Breast epithelium (tissue), 3 donors: ENCODE measurements around the gene PAPOLG.

Experiments
- POLR2A ChIP-seq: fragments of 450-650 bp; IDR thresholded peaks from one replicate; pipeline ENCODE4 v1.6.1; 2016; ENCODE audit warnings: antibody characterized with exemption, mild to moderate bottlenecking, moderate library complexity
- POLR2AphosphoS5 ChIP-seq, 3 donors: sonication (generic); formaldehyde crosslinking; IDR thresholded peaks; one replicate each; pipeline ENCODE4 v1.6.1; 2017; ENCODE audit warnings: antibody characterized with exemption in 3 of 3
- TF ChIP-seq, protein P1 (sequence below), 3 donors: fragments of 450-650 bp; IDR thresholded peaks; one replicate each; pipeline ENCODE4 v1.5.1; 2016 to 2017; ENCODE audit warnings: antibody characterized with exemption in 3 of 3, mild to moderate bottlenecking in 3 of 3, moderate library complexity in 3 of 3

DNA sequence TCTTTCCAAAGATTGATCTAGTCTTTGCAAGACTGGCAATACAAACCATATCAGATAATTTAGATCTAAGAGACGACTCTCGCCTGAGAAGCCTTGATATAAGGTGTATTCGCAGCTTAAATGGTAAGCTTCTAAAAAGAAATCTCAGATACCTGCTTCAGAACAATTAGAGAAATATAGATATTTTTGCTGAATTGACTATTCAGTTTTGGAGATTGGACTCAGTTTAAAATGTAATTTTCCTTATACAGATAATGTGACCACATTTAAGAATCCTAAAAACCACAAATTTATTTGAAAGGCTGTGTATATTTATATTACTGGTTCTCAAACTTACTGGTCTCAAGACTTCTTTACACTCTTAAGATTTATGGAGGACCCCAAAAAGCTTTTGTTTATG, 15.4 kb downstream of the PAPOLG start:
- TF ChIP-seq, protein P1, sequence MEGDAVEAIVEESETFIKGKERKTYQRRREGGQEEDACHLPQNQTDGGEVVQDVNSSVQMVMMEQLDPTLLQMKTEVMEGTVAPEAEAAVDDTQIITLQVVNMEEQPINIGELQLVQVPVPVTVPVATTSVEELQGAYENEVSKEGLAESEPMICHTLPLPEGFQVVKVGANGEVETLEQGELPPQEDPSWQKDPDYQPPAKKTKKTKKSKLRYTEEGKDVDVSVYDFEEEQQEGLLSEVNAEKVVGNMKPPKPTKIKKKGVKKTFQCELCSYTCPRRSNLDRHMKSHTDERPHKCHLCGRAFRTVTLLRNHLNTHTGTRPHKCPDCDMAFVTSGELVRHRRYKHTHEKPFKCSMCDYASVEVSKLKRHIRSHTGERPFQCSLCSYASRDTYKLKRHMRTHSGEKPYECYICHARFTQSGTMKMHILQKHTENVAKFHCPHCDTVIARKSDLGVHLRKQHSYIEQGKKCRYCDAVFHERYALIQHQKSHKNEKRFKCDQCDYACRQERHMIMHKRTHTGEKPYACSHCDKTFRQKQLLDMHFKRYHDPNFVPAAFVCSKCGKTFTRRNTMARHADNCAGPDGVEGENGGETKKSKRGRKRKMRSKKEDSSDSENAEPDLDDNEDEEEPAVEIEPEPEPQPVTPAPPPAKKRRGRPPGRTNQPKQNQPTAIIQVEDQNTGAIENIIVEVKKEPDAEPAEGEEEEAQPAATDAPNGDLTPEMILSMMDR (IDR thresholded peaks at IDR 0.05): no peak
- TF ChIP-seq POLR2A: no peak
- no peak for TF ChIP-seq POLR2AphosphoS5 (IDR thresholded peaks at IDR 0.05)
